Measurements from ENCODE around the gene SDK1. TPM values are rescaled to one million over a fixed set of nuclear protein-coding genes. Genes with fewer than 3 reads are reported as not detected.

Gene SDK1
- total RNA-seq, 1 donor from 2014 or later, result 1.3 TPM

- no peak for TF ChIP-seq CTCF (IDR thresholded peaks at IDR 0.05)
- ChIA-PET CTCF (no interaction called here), POLR2A (no interaction called here)
- Mint-ChIP-seq H3K4me1 (no peaks in the 10 kb centered on the region), H3K9me3 (no peaks in the 10 kb centered on the region), H3K4me3 (no peak overlapping the region), H3K27me3 (peaks cover 1% of the 10 kb centered on the region), H3K36me3 (ENCODE audit: low read depth) (no peaks in the 10 kb centered on the region), H3K27ac (no peak overlapping the region)
- no peak for DNase-seq
- ATAC-seq (ENCODE audit: low read depth), result no peak
- intact Hi-C loops (cut with micrococcal nuclease), result no loop called here
Observed at GRCh38 chr7:4100691-4101090, 799.6 kb downstream of the SDK1 start.

- no peaks in the 10 kb centered on the region for H3K36me3 Mint-ChIP-seq (ENCODE audit: low read depth)
- TF ChIP-seq CTCF (IDR thresholded peaks at IDR 0.05), result no peak
- POLR2A ChIA-PET, result no interaction called here
- H3K27me3 Mint-ChIP-seq, result no peaks in the 10 kb centered on the region
- DNase-seq, result no peak
- no peak for ATAC-seq (ENCODE audit: low read depth)
- no peak overlapping the region for H3K4me3 Mint-ChIP-seq
- intact Hi-C loops (cut with micrococcal nuclease), result no loop called here
- no peak overlapping the region for H3K27ac Mint-ChIP-seq
- H3K4me1 Mint-ChIP-seq, result no peaks in the 10 kb centered on the region
- CTCF ChIA-PET, result no interaction called here
- H3K9me3 Mint-ChIP-seq, result no peaks in the 10 kb centered on the region
Observed at GRCh38 chr7:4102231-4102841, 801.3 kb downstream of the SDK1 start.

- H3K36me3 Mint-ChIP-seq (ENCODE audit: low read depth), result no peaks in the 10 kb centered on the region
- H3K4me3 Mint-ChIP-seq, result no peak overlapping the region
- CTCF ChIA-PET, result no interaction called here
- no peak for DNase-seq
- intact Hi-C loops (cut with micrococcal nuclease), result no loop called here
- no peak for TF ChIP-seq CTCF (IDR thresholded peaks at IDR 0.05)
- no peak for ATAC-seq (ENCODE audit: low read depth)
- no peaks in the 10 kb centered on the region for H3K4me1 Mint-ChIP-seq
- no peaks in the 10 kb centered on the region for H3K27me3 Mint-ChIP-seq
- no peak overlapping the region for H3K27ac Mint-ChIP-seq
- POLR2A ChIA-PET, result no interaction called here
- H3K9me3 Mint-ChIP-seq, result no peaks in the 10 kb centered on the region
Observed at GRCh38 chr7:4103352-4104091, 802.5 kb downstream of the SDK1 start.

- Mint-ChIP-seq H3K9me3 (no peaks in the 10 kb centered on the region), H3K4me3 (no peak overlapping the region), H3K27me3 (no peaks in the 10 kb centered on the region), H3K36me3 (ENCODE audit: low read depth) (no peaks in the 10 kb centered on the region), H3K4me1 (no peaks in the 10 kb centered on the region), H3K27ac (no peak overlapping the region)
- ATAC-seq (ENCODE audit: low read depth) (no peak), DNase-seq (no peak)
- no peak for TF ChIP-seq CTCF (IDR thresholded peaks at IDR 0.05)
- ChIA-PET POLR2A (no interaction called here), CTCF (no interaction called here)
- intact Hi-C loops (cut with micrococcal nuclease), result no loop called here
Observed at GRCh38 chr7:4107839-4108238, 806.8 kb downstream of the SDK1 start.

GRCh38 chr7:4108951-4109350, 807.9 kb downstream of the SDK1 start:
- H3K27ac Mint-ChIP-seq, result no peak overlapping the region
- TF ChIP-seq CTCF (IDR thresholded peaks at IDR 0.05), result no peak
- POLR2A ChIA-PET, result no interaction called here

More at GRCh38 chr7:4108951-4109350, 807.9 kb downstream of the SDK1 start:
- ATAC-seq (ENCODE audit: low read depth) (no peak), DNase-seq (no peak)
- H3K4me3 Mint-ChIP-seq, result no peak overlapping the region
- intact Hi-C loops (cut with micrococcal nuclease), result no loop called here
- CTCF ChIA-PET, result no interaction called here
- no peaks in the 10 kb centered on the region for H3K4me1 Mint-ChIP-seq
- H3K9me3 Mint-ChIP-seq, result no peaks in the 10 kb centered on the region
- no peaks in the 10 kb centered on the region for H3K27me3 Mint-ChIP-seq
- no peaks in the 10 kb centered on the region for H3K36me3 Mint-ChIP-seq (ENCODE audit: low read depth)

All from activated B cell treated with CpG ODN at 0.5 μM for 24 hours (primary cell).